GM18517 (cell line): ENCODE measurements around the gene THAP2.
"Not testable (repeated sequence)": the region's sequence is repeated elsewhere in the genome, so short reads cannot be mapped to it uniquely, and the experiment has no call there.

ENCODE experiments used
- ATAC-seq: cut with Tn5 transposase; IDR thresholded peaks from one replicate; pipeline ENCODE4 v1.9.1; 2021; ENCODE audit warnings: mild to moderate bottlenecking, moderate library complexity; ENCODE audit not compliant: unreplicated experiment

Gene THAP2

DNA sequence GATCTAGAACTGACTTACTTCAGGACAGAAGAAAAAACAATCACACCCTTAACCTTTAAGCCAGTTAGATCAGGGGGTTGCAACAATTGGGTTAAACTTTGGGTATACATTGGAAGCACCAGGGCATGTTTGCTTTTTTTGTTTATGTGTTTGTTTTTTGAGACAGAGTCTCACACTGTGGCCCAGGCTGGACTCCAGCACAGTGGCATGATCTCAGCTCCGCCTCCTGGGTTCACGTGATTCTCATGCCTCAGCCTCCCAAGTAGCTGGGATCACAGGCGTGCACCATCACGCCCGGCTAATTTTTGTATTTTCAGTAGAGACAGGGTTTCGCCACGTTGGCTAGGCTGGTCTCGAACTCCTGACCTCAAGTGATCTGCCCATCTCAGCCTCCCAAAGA lies 38.1 kb downstream of the THAP2 start:
- not testable (repeated sequence) for ATAC-seq

DNA sequence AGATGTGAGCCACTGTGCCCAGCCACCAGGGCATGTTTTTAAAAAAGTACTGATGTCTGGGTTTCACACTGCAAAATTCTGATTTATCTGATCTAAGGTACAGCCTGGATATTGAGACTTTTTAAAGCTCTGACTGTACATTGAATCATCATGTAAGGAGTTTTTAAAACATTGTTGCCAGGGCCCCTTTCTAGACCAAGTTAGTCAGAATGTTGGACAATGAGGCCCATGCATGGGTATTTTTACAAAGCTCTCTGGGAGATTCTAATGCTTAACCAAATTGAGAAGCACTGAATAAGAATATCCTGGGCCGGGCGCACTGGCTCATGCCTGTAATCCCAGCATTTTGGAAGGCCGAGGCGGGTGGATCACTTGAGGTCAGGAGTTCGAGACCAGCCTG lies 38.5 kb downstream of the THAP2 start:
- ATAC-seq: no peak

DNA sequence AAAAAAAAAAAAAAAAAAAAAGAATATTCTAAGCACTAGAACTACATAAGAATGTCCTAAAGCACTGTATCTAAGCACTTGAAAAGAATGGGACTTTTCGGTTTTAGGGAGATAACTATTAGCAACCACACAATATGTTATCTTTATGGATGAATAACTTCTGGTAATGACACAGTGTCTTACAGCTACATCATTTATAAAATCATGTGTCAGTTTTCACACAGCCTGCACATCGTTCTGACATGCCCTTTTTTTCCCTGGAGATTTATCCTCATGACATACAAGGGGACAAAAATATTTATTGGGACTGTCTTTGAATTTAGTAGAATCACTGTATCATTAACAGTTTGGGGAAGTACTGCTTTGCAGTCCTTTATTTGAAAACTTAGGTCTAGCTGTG lies 39.1 kb downstream of the THAP2 start:
- ATAC-seq: no peak

DNA sequence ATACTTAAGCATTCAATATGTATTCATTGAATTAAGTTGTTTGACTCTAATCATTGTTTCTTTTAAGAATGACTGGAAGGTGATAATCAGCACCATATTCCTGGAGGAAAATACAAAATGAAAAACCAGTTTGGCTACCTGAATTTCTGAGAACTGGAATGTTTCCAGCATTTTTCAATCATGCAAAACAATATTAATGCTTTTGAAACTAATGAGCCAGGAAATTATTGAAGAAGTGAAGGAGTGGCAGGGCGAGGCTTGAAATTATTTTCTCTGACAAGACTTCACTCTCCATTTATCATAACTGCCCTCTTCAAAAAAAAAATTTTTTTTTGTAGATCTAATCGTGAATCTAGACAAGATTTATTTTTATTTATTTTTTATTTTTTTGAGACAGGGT lies 40.8 kb downstream of the THAP2 start:
- ATAC-seq: no peak

DNA sequence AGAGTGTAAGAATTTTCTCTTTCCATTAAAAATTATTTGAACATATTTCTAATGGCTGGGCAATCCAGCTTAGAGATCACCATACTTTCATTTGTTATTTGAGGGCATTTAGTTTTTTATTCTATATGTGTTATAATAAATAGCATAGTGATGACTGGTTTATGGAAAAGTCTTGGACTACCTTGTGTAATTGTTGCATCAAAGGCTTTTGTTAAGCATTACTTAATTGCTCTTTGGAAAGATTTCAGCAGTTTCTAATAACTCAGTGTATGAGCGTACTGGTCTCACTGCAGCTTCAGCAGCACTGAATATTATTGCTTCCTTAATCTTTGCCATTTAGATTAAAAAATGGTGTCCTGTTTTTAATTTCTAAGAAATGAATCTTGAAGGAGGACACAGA lies 44.6 kb downstream of the THAP2 start:
- no peak for ATAC-seq

DNA sequence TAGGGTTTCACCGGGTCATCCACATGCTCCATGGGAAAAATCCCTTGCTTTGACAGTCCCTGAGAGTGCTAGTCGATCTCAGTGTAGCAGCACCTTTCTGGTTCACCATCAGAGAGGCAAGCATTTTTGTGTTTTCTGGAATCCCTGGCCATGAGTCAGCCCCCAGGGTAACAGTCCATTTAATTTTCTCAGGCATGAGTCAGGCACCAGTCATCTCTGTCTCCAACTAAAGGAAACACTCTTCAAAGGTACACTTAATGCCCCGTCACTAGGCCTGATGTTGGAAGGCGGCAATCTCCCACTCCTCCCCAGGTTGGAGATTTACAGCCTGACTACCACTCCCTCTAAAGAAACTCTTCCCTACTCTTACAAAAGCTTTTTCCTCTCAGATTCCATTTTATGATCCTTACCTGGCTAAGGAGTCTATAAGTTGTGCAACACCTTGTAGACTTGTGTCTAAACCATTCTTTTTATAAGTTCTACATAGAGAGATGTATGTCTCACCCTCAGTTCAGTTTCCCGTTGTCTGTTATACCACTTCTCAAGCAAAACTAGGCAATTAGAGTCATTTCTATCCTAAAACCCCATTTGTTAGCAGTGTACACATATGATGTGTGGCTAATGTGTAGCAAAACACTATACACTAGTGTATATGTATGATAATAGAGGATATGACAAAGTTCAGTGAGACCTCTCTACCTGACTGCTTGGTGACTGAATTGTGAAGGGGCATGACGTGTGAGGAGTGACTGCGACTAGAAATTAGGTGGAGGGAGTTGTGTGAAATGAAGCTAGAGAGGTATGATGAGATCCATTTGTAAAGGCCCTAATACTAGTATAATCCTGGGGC lies 46.4 kb downstream of the THAP2 start:
- no peak for ATAC-seq

DNA sequence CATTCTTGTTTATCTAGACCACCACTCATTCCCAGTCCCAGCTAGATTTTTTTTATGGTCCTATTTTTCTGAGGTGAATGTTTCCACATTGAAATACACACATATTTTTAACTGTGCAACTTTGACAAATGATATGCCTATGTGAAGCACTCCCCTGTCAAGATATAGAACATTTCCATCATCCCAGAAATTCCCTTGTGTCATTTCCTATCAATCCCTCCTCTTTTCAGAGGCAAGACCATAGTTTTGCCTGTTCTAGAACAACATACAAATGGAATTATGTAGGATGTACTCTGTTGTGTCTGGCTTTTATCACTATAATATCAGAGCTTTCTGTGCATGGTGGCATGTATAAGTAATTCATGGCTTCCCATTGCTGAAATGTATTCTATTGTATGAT lies 54.5 kb downstream of the THAP2 start:
- ATAC-seq: no peak

DNA sequence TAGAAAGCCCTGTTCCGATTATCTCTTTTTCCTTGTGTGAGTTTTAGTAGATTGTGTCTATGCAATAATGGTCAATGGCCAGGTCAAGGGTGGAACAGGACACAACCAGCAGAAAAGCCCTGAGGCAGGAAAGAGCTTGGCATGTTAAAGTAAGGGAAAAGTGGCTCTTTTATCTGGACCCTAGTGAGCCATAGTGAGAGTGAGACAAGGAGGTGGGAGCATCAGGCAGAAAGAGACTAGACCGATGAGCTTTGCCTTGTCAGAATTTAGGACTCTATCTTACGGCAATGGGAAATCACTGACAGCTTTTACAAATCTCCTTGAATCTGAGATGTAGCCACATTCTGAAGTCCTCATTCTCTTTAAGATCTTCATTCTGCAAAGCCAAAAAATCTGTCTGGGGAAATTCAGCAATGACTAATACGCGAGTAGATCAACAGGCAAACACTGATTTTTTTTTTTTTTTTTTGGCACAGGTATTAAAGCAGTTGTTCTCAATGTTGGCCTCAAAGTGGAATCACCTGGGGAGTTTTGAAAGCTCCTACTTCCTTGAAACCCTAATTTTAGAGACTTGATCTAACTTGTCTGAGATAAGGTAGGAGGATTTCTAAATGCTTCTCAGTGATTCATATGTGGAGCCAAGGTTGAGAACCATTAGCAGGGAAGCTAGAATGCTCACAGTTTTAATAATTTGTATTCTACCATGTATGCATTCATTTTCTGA lies 55.7 kb downstream of the THAP2 start:
- ATAC-seq: no peak

DNA sequence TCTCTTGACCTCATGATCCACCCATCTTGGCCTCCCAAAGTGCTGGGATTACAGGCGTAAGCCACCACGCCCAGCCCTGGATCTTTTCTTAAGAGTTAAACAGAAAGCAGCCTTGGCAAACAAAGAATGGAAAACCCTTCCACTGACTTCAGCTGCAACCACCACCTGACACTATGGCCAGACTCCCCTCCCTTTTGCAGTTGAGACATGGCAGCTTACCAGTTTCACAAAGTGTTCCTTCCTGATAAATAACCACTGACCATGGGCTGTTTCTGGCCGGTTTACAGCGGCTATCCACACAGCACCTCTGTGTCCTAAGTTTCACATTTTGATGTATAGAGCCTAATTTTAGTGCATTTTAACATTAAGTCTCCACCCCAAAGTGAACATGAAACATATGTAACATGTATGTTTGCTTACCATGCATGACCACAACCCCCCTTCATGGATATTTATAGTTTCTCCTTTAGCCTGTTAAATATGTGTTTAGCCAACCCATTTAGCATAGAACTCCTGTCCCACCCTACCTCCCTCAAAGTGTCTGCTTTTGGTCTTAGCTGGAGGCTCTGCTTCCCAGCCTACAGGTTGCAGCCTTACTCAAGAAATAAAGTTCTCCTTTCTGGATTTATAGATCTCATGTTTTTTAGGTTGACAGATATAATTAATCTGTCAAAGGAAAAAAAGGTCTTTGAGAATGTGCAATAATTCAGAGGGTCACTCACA lies 57.8 kb downstream of the THAP2 start:
- ATAC-seq: no peak

DNA sequence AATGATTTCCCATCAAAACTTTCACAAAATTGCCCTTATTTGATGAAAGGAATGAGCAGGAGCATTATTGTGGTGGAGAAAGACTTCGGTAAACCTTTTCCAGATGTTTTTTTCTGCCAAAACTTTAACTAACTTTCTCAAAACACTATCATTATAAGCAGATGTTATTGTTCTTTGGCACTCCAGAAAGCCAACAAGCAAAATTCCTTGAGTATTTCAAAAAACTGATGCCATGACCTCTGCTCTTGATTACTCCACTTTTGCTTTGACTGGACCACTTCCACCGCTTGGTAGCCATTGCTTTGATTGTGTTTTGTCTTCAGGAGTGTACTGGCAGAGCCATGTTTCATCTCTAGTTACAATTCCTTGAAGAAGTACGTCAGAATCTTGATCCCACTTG lies 60.9 kb downstream of the THAP2 start:
- no peak for ATAC-seq

DNA sequence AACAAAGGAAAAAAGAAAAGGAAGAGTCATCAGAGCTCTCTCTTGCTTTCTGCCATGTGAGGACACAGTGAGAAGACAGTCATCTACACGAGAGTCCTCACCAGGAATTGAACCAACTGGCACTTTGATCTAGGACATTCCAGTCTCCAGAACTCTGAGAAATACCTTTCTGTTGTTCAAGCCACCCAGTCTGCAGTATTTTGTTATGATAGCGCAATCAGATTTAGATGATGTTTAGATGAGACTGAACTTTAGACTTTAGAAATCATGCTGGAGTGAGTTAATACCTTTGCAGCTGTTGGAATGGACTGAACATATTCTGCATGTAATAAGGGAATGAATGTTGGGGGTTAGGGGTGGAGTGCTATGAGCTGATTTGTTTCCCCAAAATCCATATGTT lies 62.4 kb downstream of the THAP2 start:
- ATAC-seq: no peak

DNA sequence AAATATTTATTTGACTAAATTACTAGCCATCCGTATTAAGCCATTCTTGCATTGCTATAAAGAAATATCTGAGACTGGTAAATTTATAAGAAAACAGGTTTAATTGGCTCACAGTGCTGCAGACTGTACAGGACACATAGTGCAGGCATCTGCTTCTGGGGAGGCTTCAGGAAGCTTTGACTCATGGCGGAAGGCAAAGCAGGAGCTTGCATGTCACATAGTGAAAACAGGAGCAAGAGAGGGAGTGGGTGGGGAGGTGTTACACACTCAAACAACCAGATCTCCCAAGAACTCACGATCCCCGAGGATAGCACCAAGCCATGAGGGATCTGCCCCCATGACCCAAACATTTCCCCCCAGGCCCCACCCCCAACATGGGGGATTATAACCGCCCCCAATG lies 63.9 kb downstream of the THAP2 start:
- no peak for ATAC-seq
